WI38 (cell line): ENCODE data around the gene SH3GLB2.

ENCODE experiments used
- H3K4me3 ChIP-seq: 2 replicates; pipeline ENCODE4 v1.5.1; 2011; ENCODE audit warnings: low read depth, mild to moderate bottlenecking, control low read depth, low read length
- TF ChIP-seq, protein P1 (sequence below): IDR thresholded peaks from 2 replicates; pipeline ENCODE4 v1.5.1; 2012; ENCODE audit warnings: low read depth, mild to moderate bottlenecking, control low read depth, low read length

SH3GLB2 gene

GRCh38 chr9:129028192-129028966 is at the start of gene SH3GLB2:
SH3GLB2 (minus strand) TSS chr9:129028331; CDS start chr9:129028154, 177 bp downstream.
- TF ChIP-seq, protein P1, sequence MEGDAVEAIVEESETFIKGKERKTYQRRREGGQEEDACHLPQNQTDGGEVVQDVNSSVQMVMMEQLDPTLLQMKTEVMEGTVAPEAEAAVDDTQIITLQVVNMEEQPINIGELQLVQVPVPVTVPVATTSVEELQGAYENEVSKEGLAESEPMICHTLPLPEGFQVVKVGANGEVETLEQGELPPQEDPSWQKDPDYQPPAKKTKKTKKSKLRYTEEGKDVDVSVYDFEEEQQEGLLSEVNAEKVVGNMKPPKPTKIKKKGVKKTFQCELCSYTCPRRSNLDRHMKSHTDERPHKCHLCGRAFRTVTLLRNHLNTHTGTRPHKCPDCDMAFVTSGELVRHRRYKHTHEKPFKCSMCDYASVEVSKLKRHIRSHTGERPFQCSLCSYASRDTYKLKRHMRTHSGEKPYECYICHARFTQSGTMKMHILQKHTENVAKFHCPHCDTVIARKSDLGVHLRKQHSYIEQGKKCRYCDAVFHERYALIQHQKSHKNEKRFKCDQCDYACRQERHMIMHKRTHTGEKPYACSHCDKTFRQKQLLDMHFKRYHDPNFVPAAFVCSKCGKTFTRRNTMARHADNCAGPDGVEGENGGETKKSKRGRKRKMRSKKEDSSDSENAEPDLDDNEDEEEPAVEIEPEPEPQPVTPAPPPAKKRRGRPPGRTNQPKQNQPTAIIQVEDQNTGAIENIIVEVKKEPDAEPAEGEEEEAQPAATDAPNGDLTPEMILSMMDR, result peak; percentile 75
- H3K4me3 ChIP-seq, result peak within 1 kb of the TSS; percentile 79

DNA sequence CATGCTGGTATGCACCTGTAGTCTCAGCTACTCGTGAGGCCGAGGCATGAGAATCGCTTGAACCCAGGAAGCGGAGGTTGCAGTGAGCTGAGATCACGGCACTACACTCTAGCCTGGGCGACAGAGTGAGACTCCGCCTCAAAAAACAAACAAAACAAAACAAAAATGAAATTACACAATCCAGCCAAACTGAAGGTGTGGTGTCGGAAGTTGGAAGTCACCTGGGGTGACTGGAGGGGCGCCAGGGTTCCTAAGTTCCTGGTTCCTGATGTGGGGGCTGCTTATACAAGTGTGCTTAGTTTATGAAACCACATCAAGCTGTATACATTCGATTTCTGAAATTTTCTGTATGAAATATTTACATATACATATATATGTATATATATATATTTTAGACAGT is 49.1 kb upstream of the SH3GLB2 start:
- TF ChIP-seq, protein P1, result no peak

DNA sequence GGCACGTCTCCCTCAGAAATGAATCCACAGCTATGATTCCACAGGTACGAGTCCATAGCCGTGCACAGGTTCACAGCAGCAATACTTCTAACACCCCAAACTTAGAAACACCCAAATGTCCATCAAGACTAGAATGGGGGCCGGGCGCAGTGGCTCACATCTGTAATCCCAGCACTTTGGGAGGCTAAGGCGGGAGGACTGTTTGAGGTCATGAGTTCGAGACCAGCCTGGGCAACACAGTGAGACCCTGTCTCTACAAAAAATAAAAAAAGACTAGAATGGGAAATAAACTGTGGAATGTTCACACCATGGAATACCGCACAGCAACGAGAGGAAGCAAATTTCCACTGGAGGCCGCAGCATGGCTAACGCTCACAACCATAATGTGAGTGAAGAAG is 48.5 kb upstream of the SH3GLB2 start:
- TF ChIP-seq, protein P1, result no peak
- no peak overlapping the region for H3K4me3 ChIP-seq

More for the DNA sequence above, 49.1 kb upstream of the SH3GLB2 start:
- H3K4me3 ChIP-seq, result no peak overlapping the region

GRCh38 chr9:129075996-129076639 is 48.0 kb upstream of the SH3GLB2 start:
- TF ChIP-seq, protein P1, result no peak
- no peak overlapping the region for H3K4me3 ChIP-seq

DNA sequence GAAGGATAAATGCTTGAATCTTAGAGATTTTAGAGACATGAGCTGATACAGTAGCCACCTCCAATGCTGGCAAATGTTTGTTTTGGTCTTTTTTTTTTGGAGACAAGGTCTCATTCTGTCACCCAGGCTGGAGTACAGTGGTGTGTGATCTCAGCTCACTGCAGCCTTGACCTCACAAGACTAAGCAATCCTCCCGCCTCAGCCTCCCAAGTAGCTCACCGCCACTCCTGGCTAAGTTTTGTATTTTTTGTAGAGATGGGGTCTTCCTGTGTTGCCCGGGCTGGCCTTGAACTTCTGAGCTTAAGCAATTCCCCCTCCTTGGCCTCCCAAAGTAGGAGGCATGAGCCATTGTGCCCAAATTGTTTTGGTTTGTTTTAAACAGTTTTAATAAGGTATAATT is 46.0 kb upstream of the SH3GLB2 start:
- TF ChIP-seq, protein P1, result no peak
- H3K4me3 ChIP-seq, result no peak overlapping the region

DNA sequence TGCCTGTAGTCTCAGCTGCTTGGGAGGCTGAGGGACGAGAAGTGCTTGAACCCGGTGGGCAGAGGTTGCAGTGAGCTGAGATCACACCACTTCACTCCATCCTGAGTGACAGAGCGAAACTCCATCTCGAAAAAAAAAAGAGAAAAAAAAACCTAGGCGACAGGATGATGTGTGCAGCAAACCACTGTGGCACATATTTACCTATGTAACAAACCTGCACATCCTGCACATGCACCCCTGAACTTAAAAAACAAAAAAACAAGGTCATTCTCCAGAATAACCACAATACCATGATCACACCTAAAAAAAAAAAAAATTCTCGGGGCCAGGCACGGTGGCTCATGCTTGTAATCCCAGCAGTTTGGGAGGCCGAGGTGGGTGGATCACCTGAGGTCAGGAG is 45.3 kb upstream of the SH3GLB2 start:
- TF ChIP-seq, protein P1, result no peak
- no peak overlapping the region for H3K4me3 ChIP-seq

DNA sequence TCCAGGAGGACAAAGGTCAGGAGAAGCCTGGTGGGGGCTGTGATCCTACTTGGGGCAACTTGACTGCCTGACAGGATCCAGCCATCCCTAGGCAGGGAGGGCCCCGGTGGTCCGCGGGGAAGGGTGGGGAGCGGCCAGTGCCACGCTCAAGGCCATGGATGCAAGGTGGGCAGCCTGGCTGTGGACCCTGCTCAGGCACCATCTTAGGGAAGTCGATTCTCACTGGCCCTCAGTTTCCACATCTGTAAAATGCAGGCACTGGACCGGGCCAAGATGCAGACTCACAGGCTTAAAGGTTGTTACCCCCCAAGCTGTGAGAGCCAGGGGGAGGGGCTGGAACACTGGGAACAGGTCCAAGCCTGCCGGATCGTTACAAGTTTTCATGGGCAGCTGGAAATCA is 44.0 kb upstream of the SH3GLB2 start:
- no peak overlapping the region for H3K4me3 ChIP-seq
- TF ChIP-seq, protein P1, result no peak
